PC-3 (cell line): Measurements from ENCODE around the gene ZNF587B. TPM values are rescaled to one million over a fixed set of nuclear protein-coding genes. Genes with fewer than 3 reads are reported as not detected.
"Not testable (repeated sequence)": the region's sequence is repeated elsewhere in the genome, so short reads cannot be mapped to it uniquely, and the experiment has no call there.

Experiments used
- ATAC-seq: fragments of 200-7000 bp; cut with Tn5 transposase; 2 replicates; pipeline ENCODE4 v1.9.1; 2020; ENCODE audit warnings: mild to moderate bottlenecking, moderate library complexity
- BruUV-seq: library from RNA; stranded (reverse); fragments of 400-500 nt; replicated peaks from 2 replicates; lab custom pipeline; 2021; lab: Mats Ljungman, UMichigan
- CTCF ChIA-PET: fragments of 300-600 bp; sonication (Branson Sonifier 250); formaldehyde crosslinking; loops from one replicate; lab custom pipeline; 2022; ENCODE audit warnings: antibody characterized with exemption; lab: Charles Lee
- POLR2A ChIA-PET: fragments of 300-600 bp; sonication (Branson Sonifier 250); formaldehyde crosslinking; loops from one replicate; lab custom pipeline; 2022; ENCODE audit warnings: antibody characterized with exemption; ENCODE audit not compliant: unreplicated experiment; lab: Charles Lee
- DNase-seq: peaks from one replicate; pipeline ENCODE4 v3.0.0-alpha.2; 2015
- H2AFZ ChIP-seq: fragments of 300-600 bp; sonication (generic); 2 replicates; pipeline ENCODE4 v1.6.0; 2016; ENCODE audit warnings: antibody characterized with exemption, low read length
- H3F3A ChIP-seq: fragments of 300-600 bp; sonication (generic); one replicate; pipeline ENCODE4 v1.6.0; 2017; ENCODE audit warnings: antibody characterized with exemption, low read length, control low read depth, mild to moderate bottlenecking; ENCODE audit not compliant: unreplicated experiment
- H3K27ac ChIP-seq: fragments of 300-600 bp; sonication (generic); 2 replicates; pipeline ENCODE4 v1.5.1; 2016; ENCODE audit warnings: mild to moderate bottlenecking, low read length
- H3K27me3 ChIP-seq: fragments of 300-600 bp; sonication (generic); 2 replicates; pipeline ENCODE4 v1.6.1; 2016; ENCODE audit warnings: low read length, mixed read lengths
- H3K36me3 ChIP-seq: fragments of 300-600 bp; sonication (generic); 2 replicates; pipeline ENCODE4 v1.6.1; 2016; ENCODE audit warnings: low read depth, mixed run types, low read length, mixed read lengths
- H3K4me1 ChIP-seq: fragments of 300-600 bp; sonication (generic); 2 replicates; pipeline ENCODE4 v1.5.1; 2016; ENCODE audit warnings: low read length; ENCODE audit not compliant: insufficient read depth
- H3K4me2 ChIP-seq: fragments of 300-600 bp; sonication (generic); 2 replicates; pipeline ENCODE4 v1.6.0; 2016; ENCODE audit warnings: low read length
- H3K4me3 ChIP-seq: fragments of 300-600 bp; sonication (generic); 2 replicates; pipeline ENCODE4 v1.5.1; 2016; ENCODE audit warnings: mild to moderate bottlenecking, low read length, mixed read lengths
- H3K79me2 ChIP-seq: fragments of 300-600 bp; sonication (generic); 2 replicates; pipeline ENCODE4 v1.6.1; 2017; ENCODE audit warnings: low read length, mixed read lengths
- H3K9ac ChIP-seq: fragments of 300-600 bp; sonication (generic); 2 replicates; pipeline ENCODE4 v1.6.0; 2016; ENCODE audit warnings: mild to moderate bottlenecking, low read length
- H3K9me2 ChIP-seq: fragments of 300-600 bp; sonication (generic); replicated peaks from 2 replicates; pipeline ENCODE4 v1.6.1; 2016; ENCODE audit warnings: mixed run types, low read length, mixed read lengths
- H3K9me3 ChIP-seq: fragments of 300-600 bp; sonication (generic); 2 replicates; pipeline ENCODE4 v1.6.1; 2016; ENCODE audit warnings: low read length, mixed read lengths
- H4K20me1 ChIP-seq: fragments of 300-600 bp; sonication (generic); 2 replicates; pipeline ENCODE4 v1.6.1; 2016; ENCODE audit warnings: low read length, mixed read lengths
- CTCF ChIP-seq: fragments of 300-600 bp; sonication (generic); conservative IDR thresholded peaks from 2 replicates; pipeline ENCODE4 v1.5.1; 2017; ENCODE audit warnings: antibody characterized with exemption, low read depth, mild to moderate bottlenecking, low read length
- EZH2 ChIP-seq: fragments of 300-600 bp; sonication (generic); IDR thresholded peaks from one replicate; pipeline ENCODE4 v1.6.1; 2017; ENCODE audit warnings: antibody characterized with exemption, mild to moderate bottlenecking, low read length; ENCODE audit not compliant: unreplicated experiment
- EZH2phosphoT487 ChIP-seq: fragments of 300-600 bp; sonication (generic); IDR thresholded peaks from 2 replicates; pipeline ENCODE4 v1.6.1; 2018; ENCODE audit warnings: mild to moderate bottlenecking, antibody characterized with exemption, low read length, borderline replicate concordance
- intact Hi-C: fragments of 100-400 bp; cut with micrococcal nuclease; formaldehyde crosslinking; loops from 2 replicates; pipeline ENCODE4 v1.9.0; 2023
- total RNA-seq: library from RNA; depleted of rRNA; stranded (reverse); fragments of >200 nt; gene quantifications from 2 replicates; pipeline ENCODE4 v1.2.3, GENCODE V29; 2014

Gene ZNF587B
- total RNA-seq, 1 experiment from 2014 or later: 21.2 TPM

DNA sequence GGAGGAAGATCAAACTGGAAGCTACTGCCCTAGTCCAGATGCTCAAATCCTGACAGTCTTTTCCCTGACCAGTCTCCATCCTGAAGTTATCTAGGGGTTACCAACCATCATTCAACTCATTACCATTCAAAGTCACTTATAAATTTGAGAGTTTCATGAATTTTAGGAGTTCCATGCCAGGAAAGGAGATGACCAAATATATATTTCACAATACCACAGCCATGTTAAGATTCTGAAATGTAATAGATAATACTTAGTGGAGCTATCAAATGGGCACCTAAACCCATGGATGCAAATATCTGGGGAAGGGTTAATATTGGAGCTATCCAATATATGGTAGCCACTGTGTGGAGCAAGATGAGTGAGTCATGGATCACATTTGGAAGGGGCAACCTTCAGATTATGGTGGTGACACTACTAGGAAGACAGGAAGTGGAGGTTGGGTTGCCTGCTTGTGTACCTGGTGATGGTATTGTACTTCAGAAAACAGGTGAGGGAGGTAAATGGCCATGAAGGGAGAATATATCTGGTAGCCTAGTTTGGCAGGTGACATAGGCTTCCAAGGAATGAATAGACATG is 41.9 kb upstream of the ZNF587B start:
- H3K4me2 ChIP-seq: no peak overlapping the region
- no peaks in the 10 kb centered on the region for H4K20me1 ChIP-seq
- H3K4me1 ChIP-seq: no peaks in the 10 kb centered on the region
- no peaks in the 10 kb centered on the region for H3K27me3 ChIP-seq
- H3K4me3 ChIP-seq: no peak overlapping the region
- no peaks in the 10 kb centered on the region for H3F3A ChIP-seq
- ChIA-PET CTCF (interaction anchor here (0.7 kb wide), 1 partner anchor 14 kb away, joined by 3 read pairs; no protein-coding TSS in a partner anchor), POLR2A (no interaction called here)
- H3K9me3 ChIP-seq: no peaks in the 10 kb centered on the region
- no peak overlapping the region for H3K27ac ChIP-seq
- DNase-seq (no peak), ATAC-seq (no peak)
- intact Hi-C loops: no loop called here
- no peaks in the 10 kb centered on the region for H3K9me2 ChIP-seq
- H3K79me2 ChIP-seq: peaks cover 14% of the 10 kb centered on the region; the same call in 1 of the 2 replicates
- H2AFZ ChIP-seq: no peak overlapping the region
- H3K36me3 ChIP-seq: peaks cover 57% of the 10 kb centered on the region
- TF ChIP-seq EZH2: no peak
- TF ChIP-seq CTCF: no peak
- no peak for TF ChIP-seq EZH2phosphoT487
- BruUV-seq: no TSS peak
- H3K9ac ChIP-seq: no peak overlapping the region

- H3K79me2 ChIP-seq: peaks cover 10% of the 10 kb centered on the region; the same call in 1 of the 2 replicates
- intact Hi-C loops: no loop called here
- TF ChIP-seq EZH2 (no peak), CTCF (no peak), EZH2phosphoT487 (no peak)
- no peak overlapping the region for H3K27ac ChIP-seq
- DNase-seq (no peak), ATAC-seq (no peak)
- no peak overlapping the region for H2AFZ ChIP-seq
- no peaks in the 10 kb centered on the region for H3K9me3 ChIP-seq
- H3K4me1 ChIP-seq: no peaks in the 10 kb centered on the region
- no peak overlapping the region for H3K4me2 ChIP-seq
- BruUV-seq: no TSS peak
- POLR2A ChIA-PET: no interaction called here
- no peaks in the 10 kb centered on the region for H3K27me3 ChIP-seq
- H3K4me3 ChIP-seq: no peak overlapping the region
- H3K9ac ChIP-seq: no peak overlapping the region
- no peaks in the 10 kb centered on the region for H3F3A ChIP-seq
- no peaks in the 10 kb centered on the region for H3K9me2 ChIP-seq
- CTCF ChIA-PET: no interaction called here
- H3K36me3 ChIP-seq: peaks cover 59% of the 10 kb centered on the region
- no peaks in the 10 kb centered on the region for H4K20me1 ChIP-seq
Measured at GRCh38 chr19:57789288-57789687, 40.8 kb upstream of the ZNF587B start.

GRCh38 chr19:57796580-57796979 is 33.5 kb upstream of the ZNF587B start:
- H2AFZ ChIP-seq, H3K9me2 ChIP-seq, POLR2A ChIA-PET, ATAC-seq, intact Hi-C loops, H3K4me1 ChIP-seq, H4K20me1 ChIP-seq, H3F3A ChIP-seq, H3K79me2 ChIP-seq, H3K4me3 ChIP-seq, H3K27me3 ChIP-seq, H3K4me2 ChIP-seq, H3K9me3 ChIP-seq, DNase-seq, BruUV-seq, H3K9ac ChIP-seq, CTCF ChIA-PET, H3K27ac ChIP-seq: not testable (repeated sequence)
- H3K36me3 ChIP-seq: peaks cover 27% of the 10 kb centered on the region
